GM12878 (cell line): ENCODE results near the gene CMTM2. TPM values are rescaled to one million over a fixed set of nuclear protein-coding genes. Genes with fewer than 3 reads are reported as not detected.

ENCODE experiments used
- ASH2L ChIP-seq: fragments of 300-600, 200-600 bp; sonication (generic); IDR thresholded peaks from 2 replicates; pipeline ENCODE4 v1.6.1; 2017; ENCODE audit warnings: low read depth, mild to moderate bottlenecking, borderline replicate concordance
- BHLHE40 ChIP-seq, 2 experiments: fragments of 450-650 bp in 1 of 2; IDR thresholded peaks; 2 replicates each; pipeline ENCODE4 v1.6.1; 2011 to 2017; ENCODE audit warnings: low read depth in 2 of 2, borderline replicate concordance in 1 of 2, improper control_type of control experiment in 1 of 2, low read length in 1 of 2, mild to moderate bottlenecking in 1 of 2
- BRCA1 ChIP-seq: IDR thresholded peaks from 2 replicates; pipeline ENCODE4 v1.6.1; 2011; ENCODE audit warnings: low read depth, low read length, improper control_type of control experiment
- IKZF2 ChIP-seq, 2 experiments: fragments of 450-650 bp; IDR thresholded peaks; 2 replicates each; pipeline ENCODE4 v1.6.1; 2017; ENCODE audit warnings: mild to moderate bottlenecking in 2 of 2, moderate library complexity in 2 of 2
- NBN ChIP-seq: fragments of 450-650 bp; IDR thresholded peaks from 2 replicates; pipeline ENCODE4 v1.6.1; 2016
- PAX5 ChIP-seq: IDR thresholded peaks from 2 replicates; pipeline ENCODE4 v1.6.1; 2011; ENCODE audit warnings: low read depth, low read length, borderline replicate concordance
- PRDM15 ChIP-seq: fragments of 450-650 bp; formaldehyde crosslinking; IDR thresholded peaks from 2 replicates; pipeline ENCODE4 v1.4.0; 2020; ENCODE audit warnings: mild to moderate bottlenecking, moderate library complexity
- RAD51 ChIP-seq: fragments of 450-650 bp; IDR thresholded peaks from 2 replicates; pipeline ENCODE4 v1.6.1; 2016; ENCODE audit warnings: moderate library complexity, mild to moderate bottlenecking, inconsistent platforms
- RCOR1 ChIP-seq: conservative IDR thresholded peaks from 2 replicates; pipeline ENCODE4 v1.6.1; 2012; ENCODE audit warnings: low read depth, low read length, improper control_type of control experiment
- SPI1 ChIP-seq: IDR thresholded peaks from 2 replicates; pipeline ENCODE4 v1.6.1; 2011; ENCODE audit warnings: low read depth, mild to moderate bottlenecking, low read length, moderate library complexity, borderline replicate concordance; ENCODE audit not compliant: insufficient read depth
- USF2 ChIP-seq: IDR thresholded peaks from 2 replicates; pipeline ENCODE4 v1.6.1; 2011; ENCODE audit warnings: low read depth, low read length, improper control_type of control experiment, borderline replicate concordance
- ZBTB4 ChIP-seq: fragments of 450-650 bp; formaldehyde crosslinking; IDR thresholded peaks from 2 replicates; pipeline ENCODE4 v1.4.0; 2022; ENCODE audit warnings: mild to moderate bottlenecking, moderate library complexity
- ZNF24 ChIP-seq: fragments of 450-650 bp; IDR thresholded peaks from 2 replicates; pipeline ENCODE4 v1.6.1; 2017; ENCODE audit warnings: antibody characterized with exemption, mild to moderate bottlenecking
- polyA plus RNA-seq, 11 experiments: library from polyadenylated mRNA; depleted of rRNA in 4 of 11; unstranded in 6 of 11; stranded (reverse) in 5 of 11; fragments of >200 nt; fragmentation: Nextera tagmentation in 4 of 11; fragmentation: Illumina TruSeq in 1 of 11; extraction: Ambion mirVana in 4 of 11; extraction: Trizol in 1 of 11; gene quantifications; 1 replicate in 1 of 11; 2 replicates in 10 of 11; pipeline versions ENCODE4 v1.2.1 to v1.2.3, GENCODE V29; 2011 to 2016; ENCODE audit warnings: inconsistent platforms in 2 of 11, missing spikeins in 2 of 11, low read depth in 1 of 11
- total RNA-seq, 4 experiments: library from RNA; depleted of rRNA in 3 of 4; stranded (reverse); fragments of >200 nt in 3 of 4; fragmentation: Illumina TruSeq in 1 of 4; extraction: Trizol in 1 of 4; gene quantifications; 2 replicates each; pipeline versions ENCODE4 v1.2.1 to v1.2.3, GENCODE V29; 2013 to 2021
- TF ChIP-seq, protein P1 (sequence below): fragments of 450-650 bp; IDR thresholded peaks from 2 replicates; pipeline ENCODE4 v1.6.1; 2017; ENCODE audit warnings: mild to moderate bottlenecking, moderate library complexity

Gene CMTM2
- total and polyA plus RNA-seq, 10 of the 15 experiments (the other 5 are each of a cell fraction or from before 2014, with no cell fraction given): 0.26 to 0.34 TPM; not detected in 8

DNA sequence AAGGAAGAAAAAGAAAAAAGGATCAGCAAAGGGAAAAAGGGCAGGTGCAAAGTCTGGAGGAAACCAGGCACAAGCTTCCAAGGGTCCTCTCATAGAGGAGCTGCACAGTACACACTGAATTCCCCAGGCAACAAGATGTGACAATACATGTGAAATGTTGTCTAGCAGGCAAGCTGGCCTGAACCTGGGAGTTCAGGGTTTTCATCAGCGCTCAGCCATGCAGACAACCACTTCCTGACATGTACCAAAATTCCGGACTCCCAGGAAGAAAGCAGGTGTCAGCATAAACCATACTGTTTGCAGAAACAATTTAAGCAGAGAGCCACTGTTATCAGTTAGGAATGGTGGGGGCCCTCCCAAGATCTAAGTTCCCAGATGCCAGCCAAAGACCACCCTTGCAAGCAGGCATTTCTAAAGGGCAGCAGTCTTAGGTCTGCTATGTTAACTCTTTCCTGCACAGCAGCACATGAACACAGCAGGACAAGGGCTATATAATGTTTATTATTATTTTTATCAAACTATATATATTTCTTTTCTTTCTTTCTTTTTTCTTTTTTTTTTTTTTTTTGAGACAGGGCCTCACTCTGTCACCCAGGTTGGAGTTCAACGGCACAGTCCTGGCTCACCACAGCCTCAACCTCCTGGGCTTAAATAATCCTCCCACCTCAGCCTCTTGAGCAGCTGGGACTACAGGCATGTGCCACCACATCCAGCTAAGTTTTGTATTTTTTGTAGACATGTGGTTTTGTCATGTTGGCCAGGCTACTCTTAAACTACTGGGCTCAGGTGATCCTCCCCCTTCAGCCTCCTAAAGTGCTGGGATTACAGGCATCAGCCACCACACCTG lies 39.4 kb upstream of the CMTM2 start (continued):
- TF ChIP-seq, protein P1, sequence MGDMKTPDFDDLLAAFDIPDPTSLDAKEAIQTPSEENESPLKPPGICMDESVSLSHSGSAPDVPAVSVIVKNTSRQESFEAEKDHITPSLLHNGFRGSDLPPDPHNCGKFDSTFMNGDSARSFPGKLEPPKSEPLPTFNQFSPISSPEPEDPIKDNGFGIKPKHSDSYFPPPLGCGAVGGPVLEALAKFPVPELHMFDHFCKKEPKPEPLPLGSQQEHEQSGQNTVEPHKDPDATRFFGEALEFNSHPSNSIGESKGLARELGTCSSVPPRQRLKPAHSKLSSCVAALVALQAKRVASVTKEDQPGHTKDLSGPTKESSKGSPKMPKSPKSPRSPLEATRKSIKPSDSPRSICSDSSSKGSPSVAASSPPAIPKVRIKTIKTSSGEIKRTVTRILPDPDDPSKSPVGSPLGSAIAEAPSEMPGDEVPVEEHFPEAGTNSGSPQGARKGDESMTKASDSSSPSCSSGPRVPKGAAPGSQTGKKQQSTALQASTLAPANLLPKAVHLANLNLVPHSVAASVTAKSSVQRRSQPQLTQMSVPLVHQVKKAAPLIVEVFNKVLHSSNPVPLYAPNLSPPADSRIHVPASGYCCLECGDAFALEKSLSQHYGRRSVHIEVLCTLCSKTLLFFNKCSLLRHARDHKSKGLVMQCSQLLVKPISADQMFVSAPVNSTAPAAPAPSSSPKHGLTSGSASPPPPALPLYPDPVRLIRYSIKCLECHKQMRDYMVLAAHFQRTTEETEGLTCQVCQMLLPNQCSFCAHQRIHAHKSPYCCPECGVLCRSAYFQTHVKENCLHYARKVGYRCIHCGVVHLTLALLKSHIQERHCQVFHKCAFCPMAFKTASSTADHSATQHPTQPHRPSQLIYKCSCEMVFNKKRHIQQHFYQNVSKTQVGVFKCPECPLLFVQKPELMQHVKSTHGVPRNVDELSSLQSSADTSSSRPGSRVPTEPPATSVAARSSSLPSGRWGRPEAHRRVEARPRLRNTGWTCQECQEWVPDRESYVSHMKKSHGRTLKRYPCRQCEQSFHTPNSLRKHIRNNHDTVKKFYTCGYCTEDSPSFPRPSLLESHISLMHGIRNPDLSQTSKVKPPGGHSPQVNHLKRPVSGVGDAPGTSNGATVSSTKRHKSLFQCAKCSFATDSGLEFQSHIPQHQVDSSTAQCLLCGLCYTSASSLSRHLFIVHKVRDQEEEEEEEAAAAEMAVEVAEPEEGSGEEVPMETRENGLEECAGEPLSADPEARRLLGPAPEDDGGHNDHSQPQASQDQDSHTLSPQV: no peak
- TF ChIP-seq PRDM15 (CRISPR knock-in tag) (no peak), ZBTB4 (CRISPR knock-in tag) (no peak), BRCA1 (no peak), SPI1 (no peak), RAD51 (no peak), BHLHE40 (IDR thresholded peaks at IDR 0.05; ENCODE audit: borderline replicate concordance in 1 of 2, low read depth in 2 of 2, low read length in 1 of 2) (peak in 1 of 2 experiments; percentile 7; a peak in 1 of 4 replicates), RCOR1 (no peak), NBN (no peak), ASH2L (no peak), PAX5 (peak; percentile 80), ZNF24 (no peak), IKZF2 (IDR thresholded peaks at IDR 0.05) (peak; percentile 79 to 88), USF2 (no peak)
